HG03378 (cell line): ENCODE measurements around the gene ZNF488.
"Not testable (repeated sequence)": the region's sequence is repeated elsewhere in the genome, so short reads cannot be mapped to it uniquely, and the experiment has no call there.

Experiments used
- ATAC-seq: cut with Tn5 transposase; IDR thresholded peaks from one replicate; pipeline ENCODE4 v1.9.1; 2021; ENCODE audit warnings: mild to moderate bottlenecking, moderate library complexity; ENCODE audit not compliant: unreplicated experiment

ZNF488 gene, protein sequence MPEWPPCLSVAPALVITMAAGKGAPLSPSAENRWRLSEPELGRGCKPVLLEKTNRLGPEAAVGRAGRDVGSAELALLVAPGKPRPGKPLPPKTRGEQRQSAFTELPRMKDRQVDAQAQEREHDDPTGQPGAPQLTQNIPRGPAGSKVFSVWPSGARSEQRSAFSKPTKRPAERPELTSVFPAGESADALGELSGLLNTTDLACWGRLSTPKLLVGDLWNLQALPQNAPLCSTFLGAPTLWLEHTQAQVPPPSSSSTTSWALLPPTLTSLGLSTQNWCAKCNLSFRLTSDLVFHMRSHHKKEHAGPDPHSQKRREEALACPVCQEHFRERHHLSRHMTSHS

DNA sequence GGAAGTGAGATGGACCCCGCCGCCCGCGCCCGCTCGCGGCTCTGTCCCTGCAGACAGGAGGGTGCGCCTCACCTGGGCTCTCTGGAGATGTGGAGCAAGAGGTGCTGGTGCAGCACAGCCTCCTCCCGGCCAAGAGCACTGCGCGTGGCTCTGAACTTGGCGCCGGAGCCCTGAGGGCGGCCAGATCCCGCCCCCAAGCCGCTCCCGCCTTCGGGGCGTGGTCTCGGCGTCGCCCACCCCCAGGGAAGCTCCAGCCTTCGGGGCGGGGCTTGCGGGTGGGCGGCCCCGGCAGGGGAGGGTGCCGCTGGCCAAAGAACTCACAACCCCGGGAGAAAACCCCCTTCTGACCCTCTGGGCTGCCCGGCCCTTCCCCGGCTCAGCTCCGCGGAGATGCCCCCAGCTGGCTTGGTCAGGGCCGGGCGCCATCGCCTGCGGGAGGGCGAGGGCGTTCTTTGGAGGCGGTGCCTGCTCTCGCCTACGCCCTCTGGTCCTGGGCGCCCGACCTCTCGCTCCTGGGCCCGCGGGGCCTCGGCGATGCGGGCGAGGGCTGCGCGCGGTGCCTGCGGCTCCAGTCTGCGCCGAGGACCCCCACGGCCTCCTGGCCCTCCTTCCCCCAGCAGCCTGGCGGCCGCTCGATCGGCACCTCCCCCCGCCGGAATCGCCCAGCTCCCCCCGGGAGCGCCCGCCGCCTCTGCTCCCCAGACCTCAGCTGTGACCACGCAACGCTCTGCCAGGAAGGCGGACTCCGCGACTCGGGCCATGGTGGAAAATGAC lies at the start of gene ZNF488:
Gene ZNF488, minus strand, starts transcription at position 146 of the 774 bp plus-strand sequence. CDS start 15,464 bp downstream, outside the sequence.
- peak; percentile 85 for ATAC-seq

DNA sequence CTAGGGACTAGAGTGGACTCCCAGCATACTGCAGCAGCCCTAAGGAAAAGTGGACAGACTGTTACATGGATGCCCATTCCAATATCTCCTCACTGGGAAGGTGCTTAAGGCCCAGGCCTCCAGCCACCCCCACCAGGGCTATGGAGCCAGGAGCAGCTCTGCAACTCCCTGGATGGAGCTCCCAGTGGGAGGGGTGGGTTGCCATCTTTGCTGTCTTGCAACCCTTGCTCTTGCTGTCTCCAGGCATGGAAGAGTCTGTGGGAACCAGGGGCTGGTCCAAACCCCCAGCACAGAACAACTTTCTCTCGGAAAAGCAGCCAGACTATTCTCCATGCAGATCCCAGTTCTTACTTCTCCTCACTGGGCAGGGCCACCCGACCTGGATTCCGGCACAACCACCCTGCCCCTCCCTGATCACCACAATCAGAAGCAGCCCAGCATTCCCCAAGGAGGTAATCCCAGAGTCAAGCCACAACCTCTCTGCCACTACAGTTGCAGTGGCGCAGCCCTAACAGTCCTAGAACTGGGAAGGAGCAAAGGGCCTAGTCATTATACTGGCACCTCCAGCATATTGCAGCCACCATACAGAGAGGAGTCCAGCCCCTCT lies 41.8 kb upstream of the ZNF488 start:
- no peak for ATAC-seq

DNA sequence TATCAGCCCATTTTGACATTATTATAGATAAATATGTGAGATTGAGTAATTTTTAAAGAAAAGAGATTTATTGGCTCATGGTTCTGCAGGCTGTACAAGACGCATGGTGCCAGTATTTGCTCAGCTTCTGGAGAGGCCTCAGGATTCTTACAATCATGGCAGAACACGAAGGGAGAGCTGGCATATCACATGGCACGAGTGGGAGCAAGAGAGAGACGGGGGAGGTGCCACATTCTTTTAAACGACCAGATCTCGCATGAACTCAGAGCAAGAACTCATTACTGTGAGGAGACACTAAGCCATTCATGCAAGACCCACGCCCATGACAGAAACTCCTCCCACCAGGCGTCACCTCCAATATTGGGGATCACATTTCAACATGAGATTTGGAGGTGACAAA lies 40.1 kb upstream of the ZNF488 start:
- no peak for ATAC-seq

DNA sequence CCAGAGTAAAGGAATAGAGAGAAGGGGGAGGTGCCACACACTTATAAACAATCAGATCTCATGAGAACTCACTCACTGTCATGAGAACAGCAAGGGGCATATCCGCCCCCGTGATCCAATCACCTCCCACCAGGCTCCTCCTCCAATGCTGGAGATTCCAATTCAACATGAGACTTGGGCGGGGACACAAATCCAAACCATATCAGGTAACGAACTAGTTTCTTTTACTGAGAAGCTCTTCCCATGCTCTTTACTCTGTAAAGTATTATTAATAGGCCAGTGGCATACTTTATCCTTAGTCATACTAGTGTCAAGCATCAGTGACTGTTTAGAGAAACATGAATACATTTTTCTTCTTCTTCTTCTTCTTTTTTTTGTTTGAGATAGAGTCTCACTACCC lies 39.4 kb upstream of the ZNF488 start:
- no peak for ATAC-seq

DNA sequence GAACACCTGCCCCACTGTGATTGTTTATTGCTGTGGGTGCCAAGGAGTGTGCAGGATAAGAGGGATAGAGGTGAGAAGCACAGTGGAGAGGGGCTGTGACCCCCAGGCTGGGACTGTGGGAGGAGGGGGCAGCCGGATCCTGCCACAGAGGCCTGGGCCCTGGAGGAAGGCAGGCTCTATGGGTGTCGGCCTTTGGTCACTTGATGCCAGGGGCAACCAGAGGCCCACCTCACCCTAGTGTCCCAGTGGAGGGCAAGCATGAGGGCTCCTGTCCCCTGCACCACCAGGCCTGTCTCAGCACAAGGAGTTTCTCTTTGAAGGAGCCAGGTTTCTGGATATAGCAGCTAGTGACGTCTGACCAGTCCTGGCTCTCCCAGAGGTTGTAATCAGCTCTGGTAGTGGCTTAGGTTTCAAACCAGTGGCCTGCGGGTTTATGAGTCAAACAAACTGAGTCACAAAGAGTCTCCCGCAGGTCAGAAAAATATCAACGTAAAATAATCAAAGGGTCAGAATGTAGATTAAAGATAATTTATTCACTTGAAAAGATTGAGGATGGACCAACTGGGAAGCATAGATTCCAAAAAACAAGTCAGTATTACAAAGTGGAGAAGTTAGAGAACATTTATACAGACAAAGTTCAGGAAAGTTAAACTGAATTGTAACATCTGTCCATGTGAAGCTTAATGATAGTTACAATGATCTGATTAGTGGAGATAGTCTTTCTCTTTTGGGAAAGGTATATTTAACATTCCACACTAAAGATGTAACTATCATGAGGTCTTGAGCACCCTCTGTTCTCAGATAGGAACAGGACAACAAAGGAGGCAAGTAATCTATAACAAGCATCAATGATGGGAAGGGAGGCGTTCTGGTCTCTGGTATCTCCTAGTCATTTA lies 37.2 kb upstream of the ZNF488 start:
- no peak for ATAC-seq

DNA sequence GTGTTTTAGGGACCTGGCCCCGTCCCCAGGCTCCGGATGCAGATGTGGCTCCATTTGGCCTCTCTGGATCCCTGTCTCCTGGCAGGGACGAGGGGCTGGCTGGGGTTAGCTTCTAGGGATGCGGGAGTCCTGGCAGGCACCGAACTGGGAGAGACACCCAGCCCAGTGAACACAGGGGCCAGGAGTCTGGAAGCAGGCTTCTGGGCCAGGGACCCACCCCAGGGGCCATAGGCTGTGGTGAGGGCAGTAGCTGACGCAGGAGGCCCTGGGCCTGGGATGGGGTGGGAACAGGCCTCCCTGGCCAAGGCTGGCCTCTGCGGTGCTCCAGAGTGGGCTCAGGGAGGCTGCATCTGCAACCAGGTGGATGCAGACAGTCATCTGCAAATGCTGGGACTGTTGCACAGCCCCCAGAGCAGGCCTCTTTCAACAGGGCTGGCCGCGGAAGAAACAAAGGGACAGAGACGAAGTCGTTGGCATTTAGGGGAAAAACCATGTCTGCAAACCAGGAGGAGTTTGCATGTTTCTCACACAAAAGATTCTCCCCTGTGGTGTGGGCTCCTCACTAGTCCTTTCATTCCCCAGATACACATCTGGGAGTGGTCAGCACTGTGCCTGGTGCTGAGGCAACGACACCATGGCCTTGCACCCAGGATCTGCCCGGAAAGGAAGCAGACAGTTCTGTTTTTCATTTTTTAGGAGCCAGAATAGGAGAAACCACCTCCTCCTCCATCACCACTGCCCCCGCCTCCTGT lies 36.4 kb upstream of the ZNF488 start:
- ATAC-seq, result no peak

DNA sequence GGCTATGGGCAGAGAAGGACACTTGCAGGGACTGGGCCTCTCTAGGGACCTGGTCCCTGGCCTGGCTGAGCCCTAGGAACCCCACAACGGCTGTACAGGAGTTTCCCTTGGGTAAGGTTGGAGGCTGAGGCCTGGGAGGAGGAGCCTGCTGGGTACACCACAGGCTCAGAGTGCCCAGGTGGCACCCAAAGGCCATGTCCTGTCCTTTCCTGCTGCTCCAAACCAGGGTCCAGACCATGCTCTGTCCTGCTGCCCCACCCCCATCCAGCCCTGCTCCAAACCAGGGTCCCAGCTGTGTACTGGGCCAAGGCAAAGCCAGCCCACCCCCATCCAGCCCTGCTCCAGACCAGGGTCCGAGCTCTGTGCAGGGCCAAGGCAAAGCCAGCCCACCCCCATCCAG lies 35.3 kb upstream of the ZNF488 start:
- no peak for ATAC-seq

DNA sequence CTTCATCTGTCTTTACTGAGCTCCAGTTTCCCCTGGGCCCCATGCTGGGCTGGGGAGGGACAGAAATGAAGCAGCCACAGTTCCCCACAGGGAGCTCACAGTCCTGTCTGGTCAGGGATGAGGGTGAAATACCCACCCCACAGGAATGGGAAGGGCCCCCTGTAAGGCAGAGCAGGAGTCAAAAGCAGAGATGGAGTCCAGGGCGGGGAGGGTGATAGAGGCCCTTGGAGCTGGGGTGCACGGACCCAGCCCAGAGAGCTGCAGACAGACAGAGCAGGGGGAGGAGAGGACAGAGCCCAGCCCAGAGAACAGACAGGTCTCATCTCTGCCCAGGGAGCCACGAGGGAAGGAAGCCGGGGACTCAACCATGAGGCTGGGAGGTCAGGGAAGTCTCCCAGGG lies 34.9 kb upstream of the ZNF488 start:
- ATAC-seq, result no peak

DNA sequence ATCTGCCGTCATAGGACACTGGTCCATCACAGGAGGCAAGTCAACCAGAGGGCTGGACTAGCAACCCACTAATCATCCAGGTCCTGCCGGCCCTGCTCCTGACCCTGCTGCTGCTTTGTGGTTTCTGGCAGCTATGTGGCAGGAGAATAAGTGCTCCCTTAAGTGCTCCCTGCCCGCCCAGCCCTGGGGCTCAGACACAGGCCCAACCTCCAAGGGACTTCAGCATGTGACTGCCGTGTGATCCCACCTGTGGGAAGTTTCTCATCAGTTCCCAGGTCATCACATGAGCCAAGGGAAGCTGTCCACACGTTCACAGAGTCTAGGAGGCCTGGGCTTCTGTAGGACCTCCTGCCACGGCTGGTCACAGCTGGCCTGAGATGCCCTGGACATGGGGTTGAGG lies 34.2 kb upstream of the ZNF488 start:
- ATAC-seq, result no peak

DNA sequence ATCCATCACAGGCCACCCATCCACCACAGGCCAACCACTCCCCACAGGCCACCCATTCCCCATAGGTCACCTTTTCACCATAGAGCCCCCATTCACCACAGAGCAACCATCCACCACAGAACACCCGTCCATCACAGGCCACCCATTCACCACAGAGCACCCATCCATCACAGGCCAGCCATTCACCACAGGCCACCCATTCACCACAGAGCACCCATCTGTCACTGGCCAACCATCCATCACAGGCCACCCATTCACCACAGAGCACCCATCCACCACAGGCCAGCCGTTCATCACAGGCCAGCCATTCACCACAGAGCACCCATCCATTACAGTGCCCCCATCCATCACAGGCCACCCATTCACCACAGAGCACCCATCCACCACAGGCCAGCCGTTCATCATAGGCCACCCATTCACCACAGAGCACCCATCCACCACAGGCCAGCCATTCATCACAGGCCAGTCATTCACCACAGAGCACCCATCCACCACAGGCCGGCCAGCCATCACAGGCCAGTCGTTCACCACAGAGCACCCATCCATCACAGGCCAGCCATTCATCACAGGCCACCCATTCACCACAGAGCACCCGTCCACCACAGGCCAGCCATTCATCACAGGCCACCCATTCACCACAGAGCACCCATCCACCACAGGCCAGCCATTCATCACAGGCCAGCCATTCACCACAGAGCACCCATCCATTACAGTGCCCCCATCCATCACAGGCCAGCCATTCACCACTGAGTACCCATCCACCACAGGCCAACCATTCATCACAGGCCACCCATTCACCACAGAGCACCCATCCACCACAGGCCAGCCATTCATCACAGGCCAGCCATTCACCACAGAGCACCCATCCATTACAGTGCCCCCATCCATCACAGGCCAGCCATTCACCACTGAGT lies 32.5 kb upstream of the ZNF488 start:
- ATAC-seq, result not testable (repeated sequence)

DNA sequence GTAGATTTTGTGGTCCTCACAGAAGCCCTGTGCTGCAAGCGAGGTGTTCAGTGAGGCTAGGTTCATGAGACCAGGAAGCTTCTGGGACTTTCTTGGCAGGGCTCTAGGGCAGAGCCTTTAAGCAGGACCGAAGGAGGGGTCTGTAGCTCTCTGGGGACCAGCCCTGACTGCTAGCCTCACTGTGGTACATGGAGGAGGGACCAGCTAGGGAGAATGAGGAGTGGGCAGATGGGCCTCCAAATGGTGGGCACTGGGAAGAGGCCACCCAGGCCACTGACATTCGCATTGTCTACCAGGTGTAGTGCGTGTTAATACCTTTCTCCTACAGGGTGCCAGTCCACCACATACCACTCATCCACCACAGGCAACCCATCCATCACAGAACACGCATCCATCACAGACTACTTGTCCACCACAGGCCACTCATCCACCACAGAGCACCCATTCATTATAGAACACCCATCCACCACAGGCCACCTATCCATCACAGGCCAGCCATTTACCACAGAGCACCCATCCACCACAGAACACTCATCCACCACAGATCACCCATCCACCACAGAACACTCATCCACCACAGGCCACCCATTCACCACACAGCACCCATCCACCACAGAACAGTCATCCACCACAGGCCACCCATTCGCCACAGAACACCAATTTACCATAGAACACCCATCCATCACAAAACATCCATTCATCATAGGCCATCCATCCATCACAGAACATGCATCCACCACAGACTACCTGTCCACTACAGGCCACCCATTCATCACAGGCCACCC lies 31.6 kb upstream of the ZNF488 start:
- no peak for ATAC-seq

DNA sequence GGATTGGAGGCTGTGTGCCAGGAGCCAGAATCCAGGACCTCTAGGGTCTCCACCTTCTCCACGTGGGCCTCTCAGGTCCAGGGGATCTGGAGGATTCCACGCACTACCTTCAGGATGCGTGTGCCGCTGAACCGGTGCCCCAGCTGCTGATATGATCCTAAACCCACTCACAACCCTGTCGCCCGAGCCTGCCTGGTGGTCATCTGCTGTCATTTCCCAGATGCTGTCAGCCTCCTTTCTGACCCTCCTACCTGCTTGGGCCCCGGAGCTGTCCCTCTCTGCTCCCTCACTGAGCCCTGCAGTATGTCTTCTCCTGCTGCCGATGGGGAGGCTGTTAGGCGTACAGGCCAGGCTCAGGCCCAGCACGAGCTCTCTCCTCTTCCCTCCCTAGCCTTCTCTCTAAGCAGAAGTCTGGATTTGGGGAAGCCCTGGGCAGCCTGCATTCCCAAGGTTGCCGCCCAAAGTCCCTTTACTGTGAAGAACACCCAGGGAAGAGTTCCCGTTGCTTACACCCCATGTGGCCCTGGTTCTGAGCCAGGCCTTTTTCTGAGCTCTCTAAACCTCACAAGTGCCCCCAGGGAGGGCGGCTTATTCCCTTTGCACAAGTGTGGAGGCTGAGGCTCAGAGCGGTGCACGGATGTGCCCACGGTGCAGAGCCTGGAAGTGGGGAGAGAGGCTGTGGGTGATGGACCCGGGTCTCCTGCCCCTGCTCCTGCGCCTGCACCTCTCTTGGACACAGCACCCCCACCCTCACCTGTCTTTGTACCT lies 30.8 kb upstream of the ZNF488 start:
- no peak for ATAC-seq

DNA sequence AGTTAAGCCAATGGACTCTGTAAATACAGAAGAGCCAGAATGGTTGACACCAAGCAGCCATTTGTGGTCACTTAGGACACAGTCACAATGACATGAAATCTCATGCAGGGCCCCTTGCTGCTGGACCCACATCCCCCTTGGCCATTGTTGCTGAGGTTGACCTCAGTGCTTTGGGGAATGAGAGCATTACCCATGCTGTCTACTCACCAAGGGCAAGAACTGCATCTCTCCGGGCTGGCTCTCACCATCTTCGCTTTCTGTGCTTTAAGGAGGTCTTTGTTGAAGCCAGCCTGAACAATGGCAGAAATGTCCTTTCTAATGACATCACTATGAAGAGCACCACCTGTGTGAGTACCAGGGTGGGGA lies 30.1 kb upstream of the ZNF488 start:
- no peak for ATAC-seq

DNA sequence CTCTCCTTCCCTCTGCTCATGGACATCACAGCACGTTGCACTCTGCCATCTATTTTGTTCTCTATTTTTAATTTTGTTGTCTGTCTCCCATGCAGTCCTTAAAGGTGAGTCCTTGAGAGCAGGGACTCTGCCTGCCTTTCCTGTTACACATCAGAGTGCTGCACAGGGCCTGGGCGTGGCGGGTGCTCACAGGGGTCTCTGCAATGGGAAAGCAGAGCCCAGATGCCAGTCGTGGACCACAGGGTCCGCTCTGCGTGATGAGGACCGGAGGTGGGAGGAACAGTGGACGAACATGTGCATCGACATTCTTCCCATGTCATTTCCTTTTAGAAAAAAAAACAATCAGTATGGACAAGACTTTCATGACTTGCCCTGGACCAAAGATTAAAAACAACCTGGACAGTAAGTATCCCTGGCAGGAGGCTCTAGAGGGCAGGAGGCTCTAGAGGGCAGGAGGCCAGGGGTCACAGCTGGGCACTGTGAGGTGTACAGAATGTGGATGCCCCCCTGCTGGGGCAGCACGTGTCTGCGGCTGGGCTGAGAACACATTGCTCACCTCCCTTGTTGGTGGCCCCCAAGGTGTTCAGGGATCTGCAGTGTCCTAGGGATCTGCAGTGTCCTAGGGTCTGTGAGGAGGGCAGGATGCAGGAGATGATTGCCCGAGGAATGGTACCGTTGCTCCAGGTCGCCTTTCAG lies 29.6 kb upstream of the ZNF488 start:
- no peak for ATAC-seq

DNA sequence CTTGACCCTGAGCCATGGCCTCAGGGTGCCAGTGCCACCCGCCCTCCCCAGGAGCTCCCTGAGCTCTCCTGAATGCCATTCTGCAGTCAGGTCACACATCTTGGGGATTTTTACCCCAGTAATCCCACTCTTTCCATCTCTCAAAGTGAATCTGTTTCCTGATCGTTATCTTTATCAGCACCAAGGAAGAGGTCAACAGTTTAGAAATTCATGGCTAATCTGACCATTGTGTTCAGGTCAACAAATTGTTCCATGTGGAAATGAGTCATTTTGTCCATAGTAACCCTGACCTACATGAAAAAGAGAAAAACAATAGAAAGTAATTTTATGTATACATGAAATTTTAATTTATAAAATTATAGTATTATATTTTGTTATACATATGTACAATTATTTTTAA lies 28.8 kb upstream of the ZNF488 start:
- no peak for ATAC-seq

DNA sequence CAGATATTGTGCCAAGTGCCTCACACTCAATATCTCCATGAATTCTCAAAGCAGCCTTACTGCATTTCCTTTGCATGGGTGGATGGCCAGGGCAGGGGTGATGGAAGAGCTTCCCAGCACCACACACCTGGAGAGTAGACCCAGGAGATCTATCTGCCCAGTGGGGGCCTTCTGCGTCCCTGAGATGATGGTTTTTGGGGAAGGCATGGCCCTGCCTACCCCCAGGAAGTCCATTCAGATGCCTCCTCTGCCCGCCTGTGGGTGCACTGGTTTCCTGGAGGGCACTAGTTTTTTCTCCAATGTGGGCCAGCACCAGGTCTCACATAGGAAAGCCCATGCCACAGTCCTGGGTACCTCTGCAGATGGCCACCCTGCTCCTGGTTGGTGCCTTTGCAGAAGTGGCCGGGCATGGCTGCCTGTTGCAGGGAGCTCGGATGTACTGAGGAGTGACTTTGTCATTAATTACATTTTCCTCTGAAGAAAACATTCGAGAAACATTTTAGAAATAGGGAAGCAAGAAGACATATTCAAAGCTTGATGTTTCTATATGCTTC lies 28.2 kb upstream of the ZNF488 start:
- no peak for ATAC-seq

DNA sequence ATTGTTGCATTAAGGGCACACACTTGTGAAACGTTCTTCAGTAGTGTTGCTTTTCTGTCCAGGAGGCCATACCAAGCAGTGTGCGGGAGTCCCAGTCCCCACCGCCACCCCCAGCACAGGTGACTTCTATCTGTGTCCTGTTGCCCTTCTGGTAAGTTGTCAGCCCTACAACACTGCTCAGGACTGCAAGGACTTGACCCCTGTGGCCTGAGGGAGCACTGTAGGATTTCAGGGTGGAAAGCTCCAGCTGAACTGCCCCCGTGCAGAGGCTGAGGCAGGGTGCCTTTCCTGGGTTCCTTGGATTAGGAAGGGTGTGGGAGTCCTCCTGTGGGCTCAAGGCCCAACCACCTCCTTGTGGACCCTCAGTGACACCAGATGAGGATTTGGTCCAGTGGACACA lies 26.8 kb upstream of the ZNF488 start:
- no peak for ATAC-seq
